GM19438 (cell line): ENCODE measurements around the gene LTN1.
"Not testable (repeated sequence)": the region's sequence is repeated elsewhere in the genome, so short reads cannot be mapped to it uniquely, and the experiment has no call there.

Experiments used
- ATAC-seq: cut with Tn5 transposase; IDR thresholded peaks from one replicate; pipeline ENCODE4 v1.9.1; 2021; ENCODE audit warnings: low read depth; ENCODE audit not compliant: unreplicated experiment

LTN1 gene

GRCh38 chr21:28991861-28992525 lies 684 bp downstream of the LTN1 start:
- peak; percentile 10 for ATAC-seq

GRCh38 chr21:28988146-28988545 lies 4.5 kb downstream of the LTN1 start:
- not testable (repeated sequence) for ATAC-seq

- no peak for ATAC-seq
Observed at GRCh38 chr21:28986677-28987076, 6.0 kb downstream of the LTN1 start.

DNA sequence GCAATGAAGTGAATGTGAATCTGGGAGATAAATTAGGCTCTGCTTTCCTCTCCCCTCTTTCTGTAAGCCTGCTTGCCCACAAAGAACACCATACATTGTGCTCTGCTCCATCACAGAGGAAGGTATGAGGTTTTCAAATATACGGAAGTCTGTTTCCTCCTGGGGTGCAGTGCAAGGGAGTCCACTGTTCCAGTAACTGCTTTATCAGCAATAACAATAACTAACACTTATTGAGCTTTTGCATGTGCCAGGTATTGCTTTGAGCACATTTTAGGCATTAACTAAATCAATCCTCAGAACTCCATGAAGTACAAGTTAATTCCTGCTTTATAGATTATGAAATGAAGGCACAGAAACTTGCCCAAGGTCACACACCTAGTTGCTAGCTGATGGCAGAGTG lies 10.0 kb downstream of the LTN1 start:
- ATAC-seq = no peak

- no peak for ATAC-seq
Observed at GRCh38 chr21:28979092-28979491, 13.6 kb downstream of the LTN1 start.

- no peak for ATAC-seq
Observed at GRCh38 chr21:28975397-28975796, 17.3 kb downstream of the LTN1 start.

DNA sequence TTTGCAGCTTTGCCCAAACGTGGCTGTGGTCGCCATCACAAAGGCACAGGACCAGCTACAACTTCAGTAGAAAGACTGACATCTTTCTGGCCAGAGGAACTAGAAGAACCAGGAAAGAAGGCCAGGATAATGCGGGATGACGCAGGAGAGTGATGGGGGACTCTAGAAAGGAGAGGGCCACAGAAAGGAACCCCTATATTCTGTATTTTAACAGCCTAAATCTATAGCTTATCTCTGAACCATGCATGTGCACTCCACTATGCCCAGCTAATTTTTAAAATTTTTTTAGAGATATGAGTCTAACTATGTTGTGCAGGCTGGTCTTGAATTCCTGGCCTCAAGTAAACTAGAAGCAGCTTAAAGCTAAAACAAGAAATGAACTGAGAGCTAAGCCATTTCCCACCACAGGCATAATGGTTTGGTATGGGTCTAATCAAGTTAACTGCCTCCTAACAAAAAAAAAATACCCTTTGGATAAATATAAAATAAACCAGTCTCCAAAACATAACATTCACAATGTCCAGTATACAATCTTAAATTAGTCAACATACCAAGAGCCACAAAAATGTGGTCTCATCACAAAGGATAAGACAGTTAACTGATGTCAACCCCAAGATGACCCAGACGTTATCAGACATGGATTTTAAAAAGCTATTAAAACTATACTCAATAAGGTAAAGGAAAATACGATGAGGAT lies 18.0 kb downstream of the LTN1 start:
- ATAC-seq = no peak

DNA sequence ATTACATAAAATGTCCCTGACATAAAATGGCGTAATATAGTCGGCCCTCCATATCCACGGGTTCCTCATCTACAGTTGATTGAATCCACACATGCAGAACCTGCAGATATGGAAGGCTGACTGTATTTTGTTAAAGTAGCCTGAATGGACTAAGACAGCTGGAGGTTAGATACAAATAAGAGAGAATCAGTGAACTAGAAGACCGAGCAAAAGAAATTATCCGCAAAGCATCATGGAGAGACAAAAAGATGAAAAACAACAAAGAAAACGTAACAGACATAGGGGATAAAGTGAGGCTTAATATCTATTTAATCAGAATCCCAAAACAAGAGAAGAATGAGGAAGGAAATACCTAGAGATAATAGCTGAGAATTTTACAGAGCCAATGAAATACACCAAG lies 20.3 kb downstream of the LTN1 start:
- ATAC-seq = no peak

GRCh38 chr21:28971171-28971570 lies 21.5 kb downstream of the LTN1 start:
- no peak for ATAC-seq

- ATAC-seq = no peak
Observed at GRCh38 chr21:28963831-28964230, 28.8 kb downstream of the LTN1 start.

DNA sequence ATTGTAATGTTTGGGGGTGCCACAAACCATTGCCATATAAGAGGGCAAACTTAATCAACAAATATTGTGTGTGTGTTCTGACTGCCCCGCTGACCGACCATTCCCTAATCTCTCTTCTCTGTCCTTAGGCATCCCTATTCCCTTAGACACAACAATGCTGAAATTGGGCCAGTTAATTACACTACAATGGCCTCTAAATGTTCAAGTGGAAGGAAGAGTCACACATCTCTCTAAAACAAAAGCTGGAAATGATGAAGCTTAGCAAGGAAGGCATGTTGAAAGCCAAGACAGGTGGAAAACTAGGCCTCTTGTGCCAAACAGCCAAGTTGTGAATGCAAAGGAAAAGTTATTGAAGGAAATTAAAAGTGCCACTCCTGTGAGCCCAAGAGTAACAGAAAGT lies 30.2 kb downstream of the LTN1 start:
- ATAC-seq = no peak

- ATAC-seq = no peak
Observed at GRCh38 chr21:28961927-28962326, 30.8 kb downstream of the LTN1 start.

DNA sequence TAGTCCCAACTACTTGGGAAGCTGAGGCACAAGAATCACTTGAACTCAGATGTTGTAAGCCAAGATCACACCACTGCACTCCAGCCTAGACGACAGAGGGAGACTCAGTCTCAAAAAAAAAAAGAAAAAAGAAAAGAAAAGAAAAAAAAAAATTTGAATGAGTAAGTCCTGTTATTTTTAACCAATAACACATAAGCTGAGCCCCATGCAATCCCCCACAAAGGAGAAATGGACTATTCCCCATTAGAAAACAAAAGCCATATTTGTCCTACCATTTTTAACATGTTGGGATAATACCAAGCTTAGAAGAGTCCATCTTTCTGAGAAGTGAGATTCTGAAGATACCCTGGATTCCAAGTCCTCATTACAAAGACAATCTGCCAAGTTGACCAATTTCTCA lies 32.4 kb downstream of the LTN1 start:
- no peak for ATAC-seq

- no peak for ATAC-seq
Observed at GRCh38 chr21:28959367-28960099, 33.1 kb downstream of the LTN1 start.

DNA sequence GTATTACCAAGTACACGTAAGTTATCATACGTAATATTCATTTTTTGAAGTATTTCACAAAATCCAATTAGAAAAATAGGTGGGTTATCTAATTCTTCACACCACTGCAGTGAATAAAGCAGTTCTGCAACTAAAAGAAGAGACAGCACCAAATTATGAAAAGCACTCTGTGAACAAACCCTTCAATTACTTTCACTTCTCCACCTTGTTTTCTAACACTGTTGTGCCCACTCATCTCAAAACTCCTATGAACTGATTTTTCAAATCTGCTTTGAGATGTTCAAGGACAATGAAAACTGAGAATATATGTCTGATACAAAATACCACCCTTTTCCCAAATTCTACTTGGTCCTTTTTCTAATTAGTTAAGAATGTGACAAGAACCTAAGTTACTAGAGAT lies 39.4 kb downstream of the LTN1 start:
- ATAC-seq = no peak

DNA sequence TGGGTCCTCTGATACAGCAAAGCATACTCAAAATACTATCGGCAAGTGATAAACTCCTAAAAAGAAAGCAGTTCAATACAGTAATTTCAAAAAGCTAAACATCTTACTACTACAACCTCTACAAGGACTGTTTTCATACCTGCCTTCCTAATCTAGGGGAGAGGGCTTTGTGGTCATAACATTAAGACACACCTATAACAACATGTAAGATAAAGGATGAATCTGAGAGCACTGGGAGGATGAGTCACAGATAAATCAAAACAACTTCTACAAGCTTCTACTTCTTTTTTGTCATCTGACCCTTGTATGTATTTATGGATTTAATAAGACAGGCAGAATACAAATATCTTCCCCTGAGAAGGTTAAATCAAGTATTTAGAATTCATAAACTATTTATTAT lies 40.0 kb downstream of the LTN1 start:
- ATAC-seq = no peak

GRCh38 chr21:28949318-28949717 lies 43.4 kb downstream of the LTN1 start:
- no peak for ATAC-seq

GRCh38 chr21:28944296-28944695 lies 48.4 kb downstream of the LTN1 start:
- no peak for ATAC-seq

DNA sequence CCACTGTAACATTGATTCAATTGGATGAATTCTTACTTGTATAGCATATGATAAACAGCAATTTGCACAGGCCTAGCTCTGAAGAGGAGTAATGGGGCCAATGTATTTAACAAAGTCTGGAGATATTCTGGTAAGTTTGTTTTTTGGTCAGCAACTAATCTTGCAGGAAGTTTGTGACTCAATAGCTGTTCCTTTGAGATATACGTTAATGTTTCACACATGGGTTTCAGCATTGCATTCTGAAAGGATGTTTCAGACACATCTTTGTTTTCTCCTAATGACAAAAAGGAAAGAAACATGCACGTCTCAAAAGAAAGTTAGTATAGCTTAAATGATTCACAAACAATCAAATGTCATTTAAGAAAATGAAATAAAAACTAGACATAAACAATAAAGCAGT lies 49.0 kb downstream of the LTN1 start:
- ATAC-seq = no peak

- ATAC-seq = no peak
Observed at GRCh38 chr21:28938726-28939125, 54.0 kb downstream of the LTN1 start.

- no peak for ATAC-seq
Observed at GRCh38 chr21:28937737-28938136, 54.9 kb downstream of the LTN1 start.

GRCh38 chr21:28936721-28937120 lies 56.0 kb downstream of the LTN1 start:
- no peak for ATAC-seq
